Spleen (tissue), 7 donors: ENCODE results near the gene PLPP7.

Experiments used
- POLR2A ChIP-seq, 3 donors: fragments of 450-650 bp; IDR thresholded peaks; one replicate each; pipeline ENCODE4 v1.5.1; 2017; ENCODE audit warnings: antibody characterized with exemption in 3 of 3, mild to moderate bottlenecking in 1 of 3
- POLR2AphosphoS5 ChIP-seq, 3 donors: sonication (generic); formaldehyde crosslinking; IDR thresholded peaks; one replicate each; pipeline ENCODE4 v1.5.1; 2017; ENCODE audit warnings: antibody characterized with exemption in 3 of 3
- TF ChIP-seq, protein P1 (sequence below), 11 experiments: fragments of 200-600 bp in 7 of 11; fragments of 450-650 bp in 4 of 11; sonication (generic) in 4 of 11; IDR thresholded peaks in 8 of 11; conservative IDR thresholded peaks in 3 of 11; 1 replicate in 7 of 11; 2 replicates in 4 of 11; pipeline versions ENCODE4 v1.4.0 to v1.8.0; 2016 to 2021; ENCODE audit warnings: antibody characterized with exemption in 11 of 11, inconsistent platforms in 4 of 11, mild to moderate bottlenecking in 1 of 11
- donor health status: DM: no; HTN: no; CAD: no; lungs with moderate emphysema.
- donor health status: DM: no; HTN: no; CAD: no.
- donor health status: DM: no; HTN: no; CAD: no.

GRCh38 chr9:131335368-131335755 is 45.8 kb downstream of the PLPP7 start:
- TF ChIP-seq POLR2AphosphoS5 (IDR thresholded peaks at IDR 0.05): no peak
- no peak for TF ChIP-seq POLR2A (IDR thresholded peaks at IDR 0.05)
- TF ChIP-seq, protein P1, sequence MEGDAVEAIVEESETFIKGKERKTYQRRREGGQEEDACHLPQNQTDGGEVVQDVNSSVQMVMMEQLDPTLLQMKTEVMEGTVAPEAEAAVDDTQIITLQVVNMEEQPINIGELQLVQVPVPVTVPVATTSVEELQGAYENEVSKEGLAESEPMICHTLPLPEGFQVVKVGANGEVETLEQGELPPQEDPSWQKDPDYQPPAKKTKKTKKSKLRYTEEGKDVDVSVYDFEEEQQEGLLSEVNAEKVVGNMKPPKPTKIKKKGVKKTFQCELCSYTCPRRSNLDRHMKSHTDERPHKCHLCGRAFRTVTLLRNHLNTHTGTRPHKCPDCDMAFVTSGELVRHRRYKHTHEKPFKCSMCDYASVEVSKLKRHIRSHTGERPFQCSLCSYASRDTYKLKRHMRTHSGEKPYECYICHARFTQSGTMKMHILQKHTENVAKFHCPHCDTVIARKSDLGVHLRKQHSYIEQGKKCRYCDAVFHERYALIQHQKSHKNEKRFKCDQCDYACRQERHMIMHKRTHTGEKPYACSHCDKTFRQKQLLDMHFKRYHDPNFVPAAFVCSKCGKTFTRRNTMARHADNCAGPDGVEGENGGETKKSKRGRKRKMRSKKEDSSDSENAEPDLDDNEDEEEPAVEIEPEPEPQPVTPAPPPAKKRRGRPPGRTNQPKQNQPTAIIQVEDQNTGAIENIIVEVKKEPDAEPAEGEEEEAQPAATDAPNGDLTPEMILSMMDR (IDR thresholded peaks at IDR 0.05 in 8 of 11, conservative IDR thresholded peaks at IDR 0.05 in 3 of 11): no peak
